ENCODE results near the gene PCGF1. TPM values are rescaled to one million over a fixed set of nuclear protein-coding genes. Genes with fewer than 3 reads are reported as not detected.
A peak's percentile ranks its signal among the peaks of the same experiment; 100 is the strongest.

The PCGF1 gene
- total and polyA plus RNA-seq, 2 of the 8 experiments (the other 6 are each of a cell fraction or from before 2014, with no cell fraction given) = 10.0 to 23.7 TPM

- TF ChIP-seq RBBP5 (IDR thresholded peaks at IDR 0.05; ENCODE audit: borderline replicate concordance, low read depth, low read length) (no peak), FOSL1 (IDR thresholded peaks at IDR 0.05; ENCODE audit: insufficient read depth, low read depth, low read length) (no peak), SIX5 (IDR thresholded peaks at IDR 0.05; ENCODE audit: low read depth, low read length) (no peak), RFX5 (IDR thresholded peaks at IDR 0.05; ENCODE audit: borderline replicate concordance, low read depth, low read length) (0 out of 2 replicates have a peak, but pooled peaks have one; percentile 8), KDM5A (IDR thresholded peaks at IDR 0.05; ENCODE audit: low read length) (peak; percentile 80), JUND (IDR thresholded peaks at IDR 0.05; ENCODE audit: low read length) (no peak), POLR2A (IDR thresholded peaks at IDR 0.05; ENCODE audit: control extremely low read depth in 1 of 2, low read depth in 2 of 2, low read length in 2 of 2) (peak in 1 of 2 experiments; percentile 83; a peak in 2 of 3 replicates), E2F6 (IDR thresholded peaks at IDR 0.05) (no peak), SP2 (IDR thresholded peaks at IDR 0.05; ENCODE audit: low read length) (peak; percentile 86), POLR2AphosphoS5 (IDR thresholded peaks at IDR 0.05; ENCODE audit: low read depth, low read length) (peak; percentile 31; the same call in 1 of the 2 replicates), YY1 (IDR thresholded peaks at IDR 0.05; ENCODE audit: low read depth, low read length) (peak; percentile 72; the same call in 1 of the 2 replicates), ATF3 (IDR thresholded peaks at IDR 0.05; ENCODE audit: insufficient read depth, low read depth, low read length) (no peak), GTF2F1 (IDR thresholded peaks at IDR 0.05; ENCODE audit: borderline replicate concordance, low read depth, low read length) (no peak), CEBPB (IDR thresholded peaks at IDR 0.05; ENCODE audit: low read depth, low read length) (no peak), NRF1 (IDR thresholded peaks at IDR 0.05; ENCODE audit: low read depth, low read length) (no peak), CTBP2 (IDR thresholded peaks at IDR 0.05; ENCODE audit: borderline replicate concordance, insufficient read depth, insufficient read length, low read length) (no peak), GABPA (IDR thresholded peaks at IDR 0.05; ENCODE audit: borderline replicate concordance, insufficient read depth, low read length) (no peak), TAF1 (IDR thresholded peaks at IDR 0.05; ENCODE audit: low read depth, low read length) (peak; percentile 29; the same call in 1 of the 2 replicates)
Measured at GRCh38 chr2:74458132-74458937, 49.2 kb downstream of the PCGF1 start, which contains the start of gene WBP1 (continued).
